Kidney (tissue), 14 donors: Measurements from ENCODE around the gene ATG2B. TPM values are rescaled to one million over a fixed set of nuclear protein-coding genes. Genes with fewer than 3 reads are reported as not detected.

ENCODE experiments used
- DNase-seq, 5 donors: peaks; one replicate each; pipeline ENCODE4 v3.0.0-alpha.2; 2013 to 2020
- FAIRE-seq: peaks from 2 replicates; lab custom pipeline; 2012; peaks lifted over from hg19 to GRCh38; lab: Jason Lieb, UNC
- H3K27ac ChIP-seq, 2 donors: one replicate each; pipeline ENCODE4 v1.7.0; 2013; ENCODE audit warnings: low read depth in 2 of 2, low read length in 2 of 2, inconsistent platforms in 1 of 2
- H3K27me3 ChIP-seq: one replicate; pipeline ENCODE4 v1.7.1; 2013; ENCODE audit warnings: low read length, inconsistent platforms; ENCODE audit not compliant: control insufficient read depth, insufficient read depth
- H3K36me3 ChIP-seq, 3 donors: one replicate each; pipeline versions ENCODE4 v1.7.0 to v1.7.1; 2013; ENCODE audit warnings: low read length in 3 of 3, control low read depth in 1 of 3, inconsistent platforms in 1 of 3; ENCODE audit not compliant: insufficient read depth in 3 of 3, control insufficient read depth in 2 of 3
- H3K4me1 ChIP-seq, 3 donors: one replicate each; pipeline versions ENCODE4 v1.7.0 to v1.7.1; 2013; ENCODE audit warnings: low read length in 3 of 3, inconsistent platforms in 1 of 3, low read depth in 1 of 3; ENCODE audit not compliant: control insufficient read depth in 2 of 3, insufficient read depth in 2 of 3
- H3K4me3 ChIP-seq, 3 donors: one replicate each; pipeline versions ENCODE4 v1.7.0 to v1.8.1; 2013; ENCODE audit warnings: low read length in 3 of 3, control low read depth in 1 of 3, inconsistent platforms in 1 of 3
- H3K9ac ChIP-seq, 3 donors: one replicate each; pipeline versions ENCODE4 v1.7.0 to v1.7.1; 2013; ENCODE audit warnings: low read length in 3 of 3, control low read depth in 1 of 3, inconsistent platforms in 1 of 3
- H3K9me3 ChIP-seq, 3 donors: one replicate each; pipeline versions ENCODE4 v1.7.0 to v1.7.1; 2013; ENCODE audit warnings: low read length in 3 of 3, control low read depth in 1 of 3, inconsistent platforms in 1 of 3; ENCODE audit not compliant: control insufficient read depth in 2 of 3, insufficient read depth in 1 of 3
- intact Hi-C: fragments of 100-400 bp; cut with DNase I; formaldehyde crosslinking; loops from one replicate; pipeline ENCODE4 v1.11.1; 2022
- polyA plus RNA-seq: library from polyadenylated mRNA; stranded (reverse); fragments of 350-450 nt; fragmentation: Illumina TruSeq; extraction: RNeasy Lipid Tissue Mini Kit (QIAGEN cat#74804); gene quantifications from one replicate; pipeline ENCODE4 v1.2.3, GENCODE V29; 2014; ENCODE audit warnings: low read depth, low replicate concordance; ENCODE audit not compliant: insufficient read depth
- total RNA-seq: library from RNA; stranded (reverse); fragmentation: NEBNext Ultra II Directional; extraction: Animal tissue kit (Norgen Biotek cat#: 25700); gene quantifications from one replicate; pipeline ENCODE4 v1.2.1, GENCODE V29; 2021
- TF ChIP-seq, protein P1 (sequence below): IDR thresholded peaks from 3 replicates; pipeline ENCODE4 v1.5.1; 2012; ENCODE audit warnings: mild to moderate bottlenecking, moderate library complexity, borderline replicate concordance; ENCODE audit not compliant: insufficient read depth; ENCODE audit errors: extremely low read depth
- donor health status: control.
- donor health status: control.
- donor health status: control.
- donor health status: control.
- donor health status: control.
- donor health status: DM: yes; HTN: yes; CAD: no.
- donor health status: Normal renal cell carcinoma (clear cell type).

The ATG2B gene
- total and polyA plus RNA-seq, 2 donors from 2014 or later, result 3.8 to 35.8 TPM

DNA sequence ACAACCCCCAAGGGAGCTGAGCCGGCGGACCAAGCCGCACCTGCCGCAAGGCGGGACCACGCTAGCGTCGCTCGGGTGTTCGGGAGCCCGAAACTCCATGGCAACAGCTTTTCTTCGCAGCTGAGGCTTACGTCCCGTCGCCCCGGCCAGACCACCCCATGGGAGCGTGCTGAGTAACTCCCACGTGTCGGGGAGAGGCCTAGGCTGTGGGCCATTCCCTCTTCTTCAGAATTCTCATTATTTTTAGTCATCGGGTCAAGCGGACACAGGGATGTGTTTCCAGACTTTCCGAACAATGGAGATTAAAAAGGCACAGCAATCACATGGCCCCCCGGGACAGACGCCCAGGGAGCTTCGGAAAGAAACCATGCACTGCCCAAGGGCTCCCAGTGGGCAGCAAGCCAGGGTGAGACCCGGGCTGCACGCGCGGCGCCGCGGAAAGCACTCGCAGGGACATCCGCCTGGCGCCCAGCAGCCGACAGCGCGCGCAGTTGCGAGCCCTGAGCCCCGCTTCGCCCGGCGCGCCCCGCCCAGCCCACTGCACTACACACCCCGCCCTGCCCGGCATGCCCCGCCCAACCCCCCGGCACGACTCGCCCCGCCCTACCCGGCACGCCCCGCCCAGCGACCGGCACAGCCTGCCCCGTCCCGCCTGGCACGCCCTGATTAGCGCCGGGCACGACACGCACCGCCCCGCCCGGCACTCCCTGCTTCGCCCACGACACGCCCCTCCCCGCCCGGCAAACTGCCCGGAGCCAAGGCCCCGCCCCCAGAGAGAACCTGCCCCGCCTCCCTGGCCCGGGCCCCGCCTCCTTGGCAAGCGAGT lies 28.4 kb upstream of the ATG2B start:
- DNase-seq (peak; percentile 96 to 99 (median 98)), FAIRE-seq (no peak)
- H3K27ac ChIP-seq, result peak overlapping the region in 1 of 2 donors; percentile 22
- H3K36me3 ChIP-seq, result no peaks in the 10 kb centered on the region
- intact Hi-C loops, result no loop called here
- H3K9me3 ChIP-seq, result no peaks in the 10 kb centered on the region
- peaks cover 0 to 4% (median 2%) of the 10 kb centered on the region in 3 donors for H3K4me1 ChIP-seq
- H3K9ac ChIP-seq, result peak overlapping the region; percentile 13 to 60 (median 28)
- TF ChIP-seq, protein P1, sequence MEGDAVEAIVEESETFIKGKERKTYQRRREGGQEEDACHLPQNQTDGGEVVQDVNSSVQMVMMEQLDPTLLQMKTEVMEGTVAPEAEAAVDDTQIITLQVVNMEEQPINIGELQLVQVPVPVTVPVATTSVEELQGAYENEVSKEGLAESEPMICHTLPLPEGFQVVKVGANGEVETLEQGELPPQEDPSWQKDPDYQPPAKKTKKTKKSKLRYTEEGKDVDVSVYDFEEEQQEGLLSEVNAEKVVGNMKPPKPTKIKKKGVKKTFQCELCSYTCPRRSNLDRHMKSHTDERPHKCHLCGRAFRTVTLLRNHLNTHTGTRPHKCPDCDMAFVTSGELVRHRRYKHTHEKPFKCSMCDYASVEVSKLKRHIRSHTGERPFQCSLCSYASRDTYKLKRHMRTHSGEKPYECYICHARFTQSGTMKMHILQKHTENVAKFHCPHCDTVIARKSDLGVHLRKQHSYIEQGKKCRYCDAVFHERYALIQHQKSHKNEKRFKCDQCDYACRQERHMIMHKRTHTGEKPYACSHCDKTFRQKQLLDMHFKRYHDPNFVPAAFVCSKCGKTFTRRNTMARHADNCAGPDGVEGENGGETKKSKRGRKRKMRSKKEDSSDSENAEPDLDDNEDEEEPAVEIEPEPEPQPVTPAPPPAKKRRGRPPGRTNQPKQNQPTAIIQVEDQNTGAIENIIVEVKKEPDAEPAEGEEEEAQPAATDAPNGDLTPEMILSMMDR, result no peak
- H3K4me3 ChIP-seq, result peak overlapping the region; percentile 64 to 90 (median 76)
- no peaks in the 10 kb centered on the region for H3K27me3 ChIP-seq

DNA sequence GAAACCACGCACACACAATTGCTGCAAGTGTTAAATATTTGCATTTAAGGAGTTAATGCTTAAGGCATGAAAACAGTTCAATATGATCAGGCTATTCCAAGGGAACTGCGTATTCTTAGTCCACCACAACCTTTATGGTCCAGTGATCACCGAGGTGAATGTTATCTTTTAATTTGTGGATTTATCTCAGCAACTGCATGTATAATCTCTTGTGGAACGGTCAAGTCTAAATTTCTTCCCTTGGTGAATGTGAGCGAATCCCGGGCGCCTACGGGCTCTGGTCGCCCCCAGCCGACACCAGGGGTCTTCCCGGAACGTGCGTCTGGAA lies 27.8 kb upstream of the ATG2B start:
- TF ChIP-seq, protein P1, result no peak
- Histone ChIP-seq H3K36me3 (no peaks in the 10 kb centered on the region), H3K27me3 (no peaks in the 10 kb centered on the region), H3K9ac (peak overlapping the region in 1 of 3 donors; percentile 28), H3K4me3 (peak overlapping the region; percentile 60 to 90 (median 76)), H3K27ac (no peak overlapping the region), H3K4me1 (peaks cover 0 to 4% (median 2%) of the 10 kb centered on the region in 3 donors), H3K9me3 (no peaks in the 10 kb centered on the region)
- FAIRE-seq (no peak), DNase-seq (no peak)
- intact Hi-C loops, result no loop called here

DNA sequence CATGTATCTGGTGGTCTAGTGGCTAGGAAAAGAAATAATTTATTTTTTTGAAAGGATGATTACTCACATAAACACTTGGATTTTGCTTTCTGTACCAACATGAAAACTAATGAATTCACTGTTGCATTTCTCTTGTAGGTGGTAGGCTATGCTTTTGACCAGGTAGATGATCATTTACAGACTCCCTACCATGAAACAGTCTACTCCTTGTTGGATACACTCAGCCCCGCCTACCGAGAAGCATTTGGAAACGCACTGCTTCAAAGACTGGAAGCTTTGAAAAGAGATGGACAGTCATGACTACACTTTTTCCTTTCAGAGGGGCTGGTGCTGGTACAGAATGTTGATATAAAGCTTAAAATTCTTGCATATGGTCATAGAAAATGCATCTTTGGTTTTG lies 22.2 kb upstream of the ATG2B start:
- DNase-seq, result peak in 2 of 5 donors; percentile 44 to 52

More for the DNA sequence above, 22.2 kb upstream of the ATG2B start:
- H3K9ac ChIP-seq, result no peak overlapping the region
- FAIRE-seq, result no peak
- H3K27me3 ChIP-seq, result no peaks in the 10 kb centered on the region
- H3K4me1 ChIP-seq, result no peaks in the 10 kb centered on the region
- H3K4me3 ChIP-seq, result no peak overlapping the region
- H3K27ac ChIP-seq, result no peak overlapping the region
- TF ChIP-seq, protein P1, result no peak
- intact Hi-C loops, result no loop called here
- H3K36me3 ChIP-seq, result peaks cover 0 to 7% (median 5%) of the 10 kb centered on the region in 3 donors
- H3K9me3 ChIP-seq, result no peaks in the 10 kb centered on the region
